Thyroid gland (tissue), 4 donors: ENCODE measurements around the gene TUBB8B. TPM values are rescaled to one million over a fixed set of nuclear protein-coding genes. Genes with fewer than 3 reads are reported as not detected.
"Not testable (repeated sequence)": the region's sequence is repeated elsewhere in the genome, so short reads cannot be mapped to it uniquely, and the experiment has no call there.

Experiments
- DNase-seq, 2 donors: peaks; one replicate each; pipeline ENCODE4 v3.0.0-alpha.2; 2019
- H3K27ac ChIP-seq, 3 donors: fragments of 200-600 bp; sonication (generic); 1 replicate in 2 of 3; 2 replicates in 1 of 3; pipeline ENCODE4 v1.5.1; 2016 to 2019; ENCODE audit warnings: mild to moderate bottlenecking in 1 of 3, moderate library complexity in 1 of 3
- H3K27me3 ChIP-seq: fragments of 200-600 bp; sonication (generic); one replicate; pipeline ENCODE4 v1.5.1; 2019
- H3K36me3 ChIP-seq, 2 donors: fragments of 200-600 bp; sonication (generic); one replicate each; pipeline ENCODE4 v1.5.1; 2016 to 2019
- H3K4me1 ChIP-seq, 2 donors: fragments of 200-600 bp; sonication (generic); one replicate each; pipeline ENCODE4 v1.5.1; 2017 to 2019
- H3K4me3 ChIP-seq, 3 donors: fragments of 200-600 bp; sonication (generic); replicated peaks in 1 of 3; 1 replicate in 2 of 3; 2 replicates in 1 of 3; pipeline ENCODE4 v1.5.1; 2016; ENCODE audit warnings: mild to moderate bottlenecking in 1 of 3
- H3K9me3 ChIP-seq: fragments of 200-600 bp; sonication (generic); one replicate; pipeline ENCODE4 v1.5.1; 2017
- WGBS, 2 donors: methylation state at CpG; one replicate each; pipeline ENCODE4 v1.1.5; 2017; 5-methylcytosine and 5-hydroxymethylcytosine counted together
- intact Hi-C: fragments of 100-400 bp; cut with DNase I; formaldehyde crosslinking; loops from one replicate; pipeline ENCODE4 v1.15.1; 2023
- total RNA-seq, 4 donors: library from RNA; depleted of rRNA; stranded (reverse); fragments of >200 nt; gene quantifications; one replicate each; pipeline ENCODE4 v1.2.3, GENCODE V29; 2016
- TF ChIP-seq, protein P1 (sequence below), 6 experiments: fragments of 200-600 bp in 3 of 6; fragments of 450-650 bp in 3 of 6; sonication (generic) in 3 of 6; IDR thresholded peaks; one replicate each; pipeline ENCODE4 v1.5.1; 2016 to 2019; ENCODE audit warnings: antibody characterized with exemption in 6 of 6, mild to moderate bottlenecking in 2 of 6, inconsistent platforms in 1 of 6, moderate library complexity in 1 of 6

TUBB8B gene
- under 1 TPM in 1 of 4 donors, not detected in 3; 0.33 TPM for total RNA-seq

DNA sequence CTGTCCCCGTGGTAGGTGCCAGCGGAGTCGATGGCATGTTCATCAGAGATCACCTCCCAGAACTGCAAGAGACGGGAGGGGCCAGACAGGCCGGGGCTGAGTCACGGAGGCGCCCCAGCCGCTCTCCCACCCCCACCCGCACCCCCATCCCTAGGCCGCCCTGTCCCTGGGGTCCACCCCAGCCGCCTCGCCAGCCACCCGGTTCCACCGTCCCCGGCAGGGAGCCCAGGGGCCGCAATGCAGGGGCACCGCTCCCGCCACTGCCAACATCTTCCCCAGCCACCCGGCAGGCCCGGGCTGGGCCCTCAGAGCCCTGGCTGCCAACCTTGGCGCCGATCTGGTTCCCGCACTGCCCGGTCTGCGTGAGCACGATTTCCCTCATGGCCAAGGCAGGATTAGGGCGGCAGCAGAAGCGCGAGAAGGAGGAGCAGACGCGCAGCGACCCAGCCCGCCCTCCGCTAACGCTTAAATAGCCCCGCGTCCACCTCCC lies at the start of gene TUBB8B:
Gene TUBB8B (minus strand): TSS at position 440 of the 490 bp plus-strand sequence. CDS start 58 bp downstream, at position 382.
- H3K27me3 ChIP-seq, H3K9me3 ChIP-seq, H3K27ac ChIP-seq, intact Hi-C loops, H3K4me1 ChIP-seq, DNase-seq, H3K4me3 ChIP-seq, H3K36me3 ChIP-seq: not testable (repeated sequence)
- 84 to 86% methylated on average over 5 to 31 of the region's 37 CpGs for WGBS, 2 donors

DNA sequence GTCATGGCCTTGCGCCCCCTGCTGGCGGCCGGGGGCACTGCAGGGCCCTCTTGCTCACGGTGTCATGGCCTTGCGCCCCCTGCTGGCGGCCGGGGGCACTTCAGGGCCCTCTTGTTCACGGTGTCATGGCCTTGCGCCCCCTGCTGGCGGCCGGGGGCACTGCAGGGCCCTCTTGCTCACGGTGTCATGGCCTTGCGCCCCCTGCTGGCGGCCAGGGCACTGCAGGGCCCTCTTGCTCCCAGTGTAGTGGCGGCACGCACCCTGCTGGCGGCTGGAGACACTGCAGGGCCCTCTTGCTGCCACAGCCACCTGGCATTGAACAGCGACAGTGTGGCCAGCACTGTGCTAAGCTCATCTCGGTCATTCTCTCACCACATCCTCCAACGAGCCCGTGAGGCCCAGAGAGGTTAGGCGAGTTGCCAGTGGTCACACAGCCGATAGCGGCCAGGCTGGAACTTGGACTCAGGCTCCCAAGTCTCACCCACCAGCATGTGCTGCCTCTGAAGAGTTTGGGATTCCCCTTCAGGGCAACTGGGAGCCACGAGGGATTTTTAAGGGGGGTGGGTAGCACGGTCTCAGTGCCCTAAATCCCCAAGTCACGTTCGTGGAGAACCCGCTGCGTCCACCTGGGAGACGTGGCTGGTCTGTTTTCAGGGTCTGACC lies 48.0 kb upstream of the TUBB8B start:
- TF ChIP-seq, protein P1, sequence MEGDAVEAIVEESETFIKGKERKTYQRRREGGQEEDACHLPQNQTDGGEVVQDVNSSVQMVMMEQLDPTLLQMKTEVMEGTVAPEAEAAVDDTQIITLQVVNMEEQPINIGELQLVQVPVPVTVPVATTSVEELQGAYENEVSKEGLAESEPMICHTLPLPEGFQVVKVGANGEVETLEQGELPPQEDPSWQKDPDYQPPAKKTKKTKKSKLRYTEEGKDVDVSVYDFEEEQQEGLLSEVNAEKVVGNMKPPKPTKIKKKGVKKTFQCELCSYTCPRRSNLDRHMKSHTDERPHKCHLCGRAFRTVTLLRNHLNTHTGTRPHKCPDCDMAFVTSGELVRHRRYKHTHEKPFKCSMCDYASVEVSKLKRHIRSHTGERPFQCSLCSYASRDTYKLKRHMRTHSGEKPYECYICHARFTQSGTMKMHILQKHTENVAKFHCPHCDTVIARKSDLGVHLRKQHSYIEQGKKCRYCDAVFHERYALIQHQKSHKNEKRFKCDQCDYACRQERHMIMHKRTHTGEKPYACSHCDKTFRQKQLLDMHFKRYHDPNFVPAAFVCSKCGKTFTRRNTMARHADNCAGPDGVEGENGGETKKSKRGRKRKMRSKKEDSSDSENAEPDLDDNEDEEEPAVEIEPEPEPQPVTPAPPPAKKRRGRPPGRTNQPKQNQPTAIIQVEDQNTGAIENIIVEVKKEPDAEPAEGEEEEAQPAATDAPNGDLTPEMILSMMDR (IDR thresholded peaks at IDR 0.05), result peak in 1 of 6 experiments; percentile 18
- H3K27me3 ChIP-seq, H3K27ac ChIP-seq, H3K9me3 ChIP-seq, DNase-seq, H3K36me3 ChIP-seq, H3K4me1 ChIP-seq, intact Hi-C loops, H3K4me3 ChIP-seq: not testable (repeated sequence)
- 60 to 75% methylated on average over 1 to 22 of the region's 31 CpGs for WGBS, 2 donors

DNA sequence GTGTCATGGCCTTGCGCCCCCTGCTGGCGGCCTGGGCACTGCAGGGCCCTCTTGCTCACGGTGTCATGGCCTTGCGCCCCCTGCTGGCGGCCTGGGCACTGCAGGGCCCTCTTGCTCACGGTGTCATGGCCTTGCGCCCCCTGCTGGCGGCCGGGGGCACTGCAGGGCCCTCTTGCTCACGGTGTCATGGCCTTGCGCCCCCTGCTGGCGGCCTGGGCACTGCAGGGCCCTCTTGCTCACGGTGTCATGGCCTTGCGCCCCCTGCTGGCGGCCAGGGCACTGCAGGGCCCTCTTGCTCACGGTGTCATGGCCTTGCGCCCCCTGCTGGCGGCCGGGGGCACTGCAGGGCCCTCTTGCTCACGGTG lies 47.3 kb upstream of the TUBB8B start:
- H3K4me3 ChIP-seq, H3K4me1 ChIP-seq, H3K36me3 ChIP-seq, intact Hi-C loops, H3K9me3 ChIP-seq, H3K27ac ChIP-seq, DNase-seq, H3K27me3 ChIP-seq: not testable (repeated sequence)
- 67 to 80% methylated on average over 1 to 3 of the region's 20 CpGs for WGBS, 2 donors

DNA sequence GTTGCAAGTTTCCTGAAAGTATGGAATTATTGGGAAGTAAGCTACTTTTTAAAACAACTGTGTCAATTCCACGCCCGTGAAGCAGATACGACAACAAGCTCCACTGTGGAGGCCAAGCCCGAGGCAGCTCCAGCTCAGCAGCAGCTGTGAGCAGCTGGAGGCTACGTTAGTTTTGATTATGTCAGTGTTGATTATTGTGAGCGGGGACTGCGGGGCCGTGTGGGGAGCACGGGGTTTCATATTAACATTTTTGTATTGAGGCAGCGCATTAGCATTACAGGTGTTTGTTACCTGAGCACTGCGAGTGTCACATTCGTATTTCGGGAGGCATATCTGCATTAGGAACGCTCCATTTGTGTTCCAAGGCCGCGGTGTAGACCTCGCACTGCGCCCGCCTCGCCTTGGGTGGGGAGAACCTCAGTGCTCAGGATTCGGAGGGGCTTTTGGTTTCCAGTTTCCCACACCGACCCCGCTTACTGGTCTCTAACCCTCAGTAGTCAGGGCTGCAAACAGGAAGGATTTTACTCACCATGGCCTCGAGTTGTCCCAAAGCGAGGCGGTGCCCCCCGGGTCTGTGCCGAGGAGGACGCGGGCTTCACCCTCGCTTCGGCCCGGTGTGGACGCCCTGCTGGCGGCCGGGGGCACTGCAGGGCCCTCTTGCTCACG lies 46.8 kb upstream of the TUBB8B start:
- 76 to 86% methylated on average over 15 to 17 of the region's 37 CpGs for WGBS, 2 donors
- DNase-seq, intact Hi-C loops: not testable (repeated sequence)

DNA sequence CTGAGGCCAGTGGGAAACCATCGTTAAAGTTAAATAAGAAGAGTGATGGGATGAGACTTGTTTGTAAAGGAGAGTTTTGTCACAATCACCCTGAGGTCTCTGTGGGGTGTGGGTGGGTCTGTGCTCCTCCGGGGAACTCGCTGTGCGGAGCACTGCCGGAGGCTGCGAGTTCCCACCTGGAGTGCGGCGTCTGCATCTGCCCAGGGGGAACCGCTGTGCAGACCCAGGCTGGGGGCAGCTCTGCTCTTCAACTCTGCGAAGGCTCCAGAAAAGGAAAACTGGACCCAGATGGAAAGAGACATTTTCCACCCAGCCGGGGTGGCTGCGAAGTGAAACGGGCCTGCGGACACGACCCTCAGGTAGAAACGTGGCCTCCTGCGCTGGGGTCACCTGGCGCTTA lies 46.2 kb upstream of the TUBB8B start:
- H3K36me3 ChIP-seq, H3K4me3 ChIP-seq, H3K27me3 ChIP-seq, H3K27ac ChIP-seq, H3K9me3 ChIP-seq, DNase-seq, intact Hi-C loops, H3K4me1 ChIP-seq: not testable (repeated sequence)
- WGBS, 2 donors, result 87 to 92% methylated on average over 15 to 18 of the region's 18 CpGs

More for the DNA sequence above, 46.8 kb upstream of the TUBB8B start:
- H3K27me3 ChIP-seq, H3K27ac ChIP-seq, H3K36me3 ChIP-seq, H3K9me3 ChIP-seq, H3K4me3 ChIP-seq, H3K4me1 ChIP-seq: not testable (repeated sequence)

DNA sequence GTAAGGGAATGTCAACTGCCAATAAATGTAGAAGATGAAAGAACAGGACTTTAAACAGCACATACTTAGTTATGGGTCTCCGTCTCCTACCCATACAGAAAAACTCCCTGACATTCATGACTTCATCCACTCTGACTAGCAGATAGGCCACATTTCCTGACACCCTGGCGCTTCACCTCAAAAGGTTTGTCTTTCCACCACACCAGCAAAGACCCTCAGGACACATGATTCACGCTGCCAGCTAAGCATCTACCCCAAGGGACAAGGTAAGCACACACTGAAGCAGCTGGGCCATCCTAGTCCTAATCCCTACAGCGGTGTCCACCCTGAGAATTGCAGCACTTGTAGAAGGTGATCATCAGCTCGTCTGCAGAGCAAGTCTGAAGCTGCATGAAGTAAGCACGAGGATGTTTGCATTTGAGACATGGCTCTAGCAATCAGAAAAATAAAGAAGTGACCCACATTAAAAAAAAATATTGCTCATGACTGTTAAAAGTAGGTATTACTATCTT lies 44.5 kb upstream of the TUBB8B start:
- H3K4me1 ChIP-seq, H3K36me3 ChIP-seq, H3K27ac ChIP-seq, intact Hi-C loops, H3K4me3 ChIP-seq, H3K9me3 ChIP-seq, H3K27me3 ChIP-seq, DNase-seq: not testable (repeated sequence)
- 70 to 76% methylated on average over 6 of the region's 6 CpGs for WGBS, 2 donors

DNA sequence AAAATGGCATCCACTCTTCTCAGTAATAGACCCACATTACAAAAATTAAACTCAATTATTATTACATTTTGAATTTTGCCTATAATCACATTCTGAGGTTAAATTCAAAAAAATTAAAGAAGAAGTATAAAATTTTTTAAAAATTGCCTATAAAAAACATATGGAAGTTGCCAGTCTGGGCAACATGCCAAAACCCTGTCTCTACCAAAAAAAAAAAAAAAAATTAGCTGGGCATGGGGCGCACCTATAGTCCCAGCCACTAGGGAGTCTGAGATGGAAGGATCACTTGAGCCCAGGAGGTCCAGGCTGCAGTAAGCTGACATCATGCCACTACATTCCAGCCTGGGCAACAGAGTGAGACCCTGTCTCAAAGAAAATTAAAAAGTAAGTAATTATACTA lies 42.1 kb upstream of the TUBB8B start:
- H3K27me3 ChIP-seq, H3K4me1 ChIP-seq, H3K36me3 ChIP-seq, intact Hi-C loops, H3K4me3 ChIP-seq, H3K9me3 ChIP-seq, DNase-seq, H3K27ac ChIP-seq: not testable (repeated sequence)
- WGBS, 2 donors, result 88 to 90% methylated on average over 1 of the region's 1 CpG

DNA sequence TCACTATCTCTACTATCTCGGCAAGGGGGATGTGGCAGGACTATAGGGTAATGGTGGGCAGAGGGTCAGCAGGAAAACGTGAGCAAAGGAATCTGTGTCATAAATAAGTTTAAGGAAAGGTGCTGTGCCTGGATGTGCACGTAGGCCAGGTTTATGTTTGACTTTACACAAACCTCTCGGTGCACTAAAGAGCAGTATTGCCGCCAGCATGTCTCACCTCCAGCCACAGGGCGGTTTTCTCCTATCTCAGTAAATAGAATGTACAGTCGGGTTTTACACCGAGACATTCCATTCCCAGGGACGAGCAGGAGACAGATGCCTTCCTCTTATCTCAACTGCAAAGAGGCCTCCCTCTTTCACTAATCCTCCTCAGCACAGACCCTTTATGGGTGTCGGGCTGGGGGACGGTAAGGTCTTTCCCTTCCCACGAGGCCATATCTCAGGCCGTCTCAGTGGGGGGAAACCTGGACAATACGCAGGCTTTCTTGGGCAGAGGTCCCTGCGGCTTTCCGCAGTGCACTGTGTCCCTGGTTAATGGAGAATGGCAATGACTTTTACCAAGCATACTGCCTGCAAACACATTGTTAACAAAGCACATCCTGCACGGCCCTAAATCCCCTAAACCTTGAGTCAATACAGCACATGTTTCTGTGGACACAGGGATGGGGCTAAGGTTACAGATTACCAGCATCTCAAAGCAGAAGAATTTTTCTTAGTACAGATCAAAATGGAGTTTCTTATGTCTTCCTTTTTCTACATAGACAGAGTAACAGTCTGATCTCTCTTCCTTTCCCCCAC lies 41.2 kb upstream of the TUBB8B start:
- H3K36me3 ChIP-seq, DNase-seq, H3K27me3 ChIP-seq, H3K27ac ChIP-seq, H3K4me3 ChIP-seq, H3K9me3 ChIP-seq, H3K4me1 ChIP-seq, intact Hi-C loops: not testable (repeated sequence)
- WGBS, 2 donors, result 75 to 82% methylated on average over 16 to 17 of the region's 17 CpGs

DNA sequence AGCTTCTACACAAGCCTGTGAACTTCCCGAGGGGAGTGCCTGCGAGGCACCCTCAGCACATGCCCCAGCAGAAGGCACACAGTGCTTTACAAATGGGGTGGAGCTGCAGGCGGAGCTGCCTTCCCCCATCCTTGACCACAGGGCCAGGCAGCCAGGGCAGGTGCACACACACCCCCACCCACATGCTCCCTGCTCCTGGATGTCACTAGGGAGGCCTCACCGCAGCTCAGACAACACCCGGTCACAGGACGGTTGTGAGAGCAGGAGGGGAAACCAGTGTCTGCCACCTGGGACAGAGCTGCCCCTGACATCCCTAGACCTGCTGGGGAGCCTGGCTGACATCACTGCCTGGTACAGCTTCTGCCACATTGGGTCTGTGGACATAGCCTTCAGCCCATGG lies 39.7 kb upstream of the TUBB8B start:
- H3K4me1 ChIP-seq, H3K9me3 ChIP-seq, DNase-seq, H3K27ac ChIP-seq, intact Hi-C loops, H3K36me3 ChIP-seq, H3K4me3 ChIP-seq, H3K27me3 ChIP-seq: not testable (repeated sequence)
- WGBS, 2 donors, result 76 to 100% methylated on average over 3 of the region's 6 CpGs

DNA sequence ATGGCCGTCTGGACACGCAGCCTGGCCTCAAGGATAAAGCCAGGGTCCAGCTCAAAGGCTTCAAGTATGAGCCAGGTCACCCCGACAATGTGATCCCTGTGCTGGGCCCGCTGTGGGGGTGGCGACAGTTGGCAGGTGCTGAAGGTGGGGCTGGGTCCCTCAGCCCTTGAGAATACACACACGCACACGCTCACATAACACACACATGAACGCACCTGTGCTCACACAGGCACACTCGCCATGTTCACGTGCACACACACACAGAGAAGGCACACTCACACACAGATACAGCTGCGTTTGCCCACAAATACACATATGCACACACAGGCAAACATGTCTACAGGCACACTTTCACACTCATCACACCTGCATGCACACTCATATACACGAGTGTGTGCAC lies 35.4 kb upstream of the TUBB8B start:
- H3K4me1 ChIP-seq, H3K27me3 ChIP-seq, H3K4me3 ChIP-seq, H3K9me3 ChIP-seq, H3K27ac ChIP-seq, DNase-seq, H3K36me3 ChIP-seq, intact Hi-C loops: not testable (repeated sequence)
- WGBS, 2 donors, result 62 to 87% methylated on average over 4 to 7 of the region's 12 CpGs

DNA sequence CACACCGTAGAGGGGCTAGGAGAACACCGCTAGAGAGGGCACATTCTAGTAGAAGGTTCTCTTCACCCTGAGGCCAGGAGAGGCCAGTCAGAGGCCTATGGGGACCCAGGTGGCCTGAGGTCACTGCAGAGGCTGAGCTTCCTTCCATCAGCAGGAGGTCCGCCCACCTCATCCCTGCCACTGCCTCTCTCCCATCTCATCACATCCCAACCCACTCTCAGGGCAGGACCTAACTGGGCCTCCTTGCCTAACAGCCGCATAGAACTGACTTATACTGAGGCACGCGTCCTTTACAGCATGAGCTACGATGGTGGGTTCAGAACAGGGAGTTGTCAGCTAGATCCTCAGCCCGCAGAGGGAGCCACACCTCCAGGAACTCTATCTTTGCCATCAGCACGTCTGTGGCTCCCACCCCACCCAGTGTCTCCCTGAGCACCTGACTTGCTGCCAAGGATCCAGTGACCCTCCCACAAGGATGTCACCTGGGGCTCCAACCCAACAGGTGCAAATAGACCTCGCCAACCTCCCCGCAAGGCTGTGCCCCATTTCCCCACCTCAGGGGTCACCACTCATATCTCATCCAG lies 33.3 kb upstream of the TUBB8B start:
- H3K27me3 ChIP-seq, H3K36me3 ChIP-seq, H3K27ac ChIP-seq, H3K9me3 ChIP-seq, DNase-seq, H3K4me3 ChIP-seq, intact Hi-C loops, H3K4me1 ChIP-seq: not testable (repeated sequence)
- 81 to 82% methylated on average over 11 of the region's 11 CpGs for WGBS, 2 donors
